ENCODE results near the gene HIGD2A. TPM values are rescaled to one million over a fixed set of nuclear protein-coding genes. Genes with fewer than 3 reads are reported as not detected.
A peak's percentile ranks its signal among the peaks of the same experiment; 100 is the strongest.

HIGD2A gene
- total RNA-seq, 1 donor from 2014 or later: 108 TPM

DNA sequence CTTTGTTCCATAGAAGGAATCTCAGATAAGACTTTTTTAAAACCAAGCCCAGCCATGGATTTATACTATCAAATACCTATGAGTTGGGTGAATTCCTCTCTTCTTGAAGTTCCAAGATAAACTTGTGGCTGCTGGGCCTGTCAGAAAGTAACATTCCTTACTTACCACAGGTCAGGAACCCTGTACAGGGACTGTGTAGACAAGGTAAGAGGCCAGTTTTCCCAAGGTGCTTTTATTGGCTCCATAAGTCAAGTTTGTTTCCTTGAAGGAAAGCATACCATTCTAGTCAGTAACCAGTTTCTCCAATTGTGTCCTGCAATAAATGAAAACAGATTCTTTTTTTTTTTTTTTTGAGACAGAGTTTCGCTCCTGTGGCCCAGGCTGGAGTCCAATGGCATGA, 36.6 kb downstream of the HIGD2A start:
- Histone ChIP-seq H3K4me1 (ENCODE audit: control insufficient read depth in 3 of 3, insufficient read depth in 3 of 3, low read length in 3 of 3) (no peaks in the 10 kb centered on the region), H3K4me3 (ENCODE audit: low read length in 3 of 3) (no peak overlapping the region), H3K9ac (ENCODE audit: low read depth in 1 of 3, low read length in 3 of 3) (no peak overlapping the region), H3K27ac (ENCODE audit: low read depth, low read length) (no peak overlapping the region), H3K9me3 (ENCODE audit: control insufficient read depth in 3 of 3, low read length in 3 of 3) (no peaks in the 10 kb centered on the region), H3K27me3 (ENCODE audit: control insufficient read depth in 3 of 3, insufficient read depth in 3 of 3, low read length in 3 of 3) (no peaks in the 10 kb centered on the region), H3K36me3 (ENCODE audit: control insufficient read depth in 3 of 3, insufficient read depth in 3 of 3, low read length in 3 of 3) (no peaks in the 10 kb centered on the region)

DNA sequence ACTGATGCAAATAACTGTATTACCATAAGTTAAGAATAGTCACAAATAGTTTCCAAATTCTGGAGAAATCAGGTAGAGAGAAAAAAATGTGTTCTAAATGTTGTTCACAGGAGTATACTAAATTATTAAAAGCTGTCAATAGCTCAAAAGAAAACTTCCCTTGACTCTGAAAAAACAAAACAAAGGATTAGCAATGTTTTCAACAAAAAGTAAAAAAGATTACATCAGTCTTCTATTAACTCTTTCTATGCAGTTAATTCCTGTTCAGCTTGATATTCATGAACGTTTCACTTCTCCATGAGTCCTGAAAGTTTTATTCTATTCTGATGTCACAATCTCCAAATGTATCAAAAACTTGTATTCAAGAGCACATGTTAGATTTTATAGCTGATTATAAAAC, 37.2 kb downstream of the HIGD2A start:
- Histone ChIP-seq H3K36me3 (ENCODE audit: control insufficient read depth in 3 of 3, insufficient read depth in 3 of 3, low read length in 3 of 3) (no peaks in the 10 kb centered on the region), H3K27me3 (ENCODE audit: control insufficient read depth in 3 of 3, insufficient read depth in 3 of 3, low read length in 3 of 3) (no peaks in the 10 kb centered on the region), H3K9me3 (ENCODE audit: control insufficient read depth in 3 of 3, low read length in 3 of 3) (no peaks in the 10 kb centered on the region), H3K27ac (ENCODE audit: low read depth, low read length) (no peak overlapping the region), H3K4me3 (ENCODE audit: low read length in 3 of 3) (no peak overlapping the region), H3K4me1 (ENCODE audit: control insufficient read depth in 3 of 3, insufficient read depth in 3 of 3, low read length in 3 of 3) (no peaks in the 10 kb centered on the region), H3K9ac (ENCODE audit: low read depth in 1 of 3, low read length in 3 of 3) (no peak overlapping the region)

DNA sequence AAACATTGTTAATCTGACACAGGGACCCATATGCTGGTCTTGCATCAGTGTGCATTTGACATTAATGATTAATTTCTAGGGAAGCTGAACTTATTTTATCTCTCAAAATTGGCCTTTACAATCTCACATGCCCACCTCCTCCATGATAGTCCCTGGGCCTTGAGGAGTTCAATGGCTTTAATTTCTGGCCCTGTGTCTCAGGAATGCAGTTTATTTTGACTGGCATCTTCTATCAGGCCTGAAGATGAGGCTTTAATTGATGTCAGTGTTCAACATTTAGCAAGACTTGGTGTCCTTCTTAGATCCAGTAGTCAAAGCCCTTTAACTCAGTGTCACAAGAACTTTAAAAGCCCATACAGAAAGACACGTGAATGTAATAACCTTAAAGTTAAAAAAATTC, 38.3 kb downstream of the HIGD2A start:
- H3K4me3 ChIP-seq (ENCODE audit: low read length in 3 of 3): no peak overlapping the region
- no peaks in the 10 kb centered on the region for H3K27me3 ChIP-seq (ENCODE audit: control insufficient read depth in 3 of 3, insufficient read depth in 3 of 3, low read length in 3 of 3)

DNA sequence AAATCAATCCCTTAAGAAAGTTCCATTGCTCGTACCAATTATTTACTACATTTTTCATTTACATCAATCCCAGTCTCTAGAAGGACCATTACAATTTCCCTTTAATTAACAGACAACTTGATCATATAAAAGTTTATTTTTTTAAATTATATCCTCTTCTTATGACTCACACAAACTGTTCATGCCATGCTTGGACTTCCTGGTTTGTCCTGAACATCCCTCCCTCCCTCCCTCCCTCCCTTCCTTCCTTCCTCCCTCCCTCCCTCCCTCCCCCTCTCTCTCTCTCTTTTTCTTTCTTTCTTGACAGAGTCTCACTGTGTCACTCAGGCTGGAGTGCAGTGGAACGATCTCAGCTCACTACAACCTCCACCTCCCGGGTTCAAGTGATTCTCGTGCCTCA, 39.4 kb downstream of the HIGD2A start:
- Histone ChIP-seq H3K9me3 (ENCODE audit: control insufficient read depth in 3 of 3, low read length in 3 of 3) (no peaks in the 10 kb centered on the region), H3K36me3 (ENCODE audit: control insufficient read depth in 3 of 3, insufficient read depth in 3 of 3, low read length in 3 of 3) (no peaks in the 10 kb centered on the region), H3K4me1 (ENCODE audit: control insufficient read depth in 3 of 3, insufficient read depth in 3 of 3, low read length in 3 of 3) (no peaks in the 10 kb centered on the region), H3K27ac (ENCODE audit: low read depth, low read length) (no peak overlapping the region), H3K4me3 (ENCODE audit: low read length in 3 of 3) (no peak overlapping the region), H3K27me3 (ENCODE audit: control insufficient read depth in 3 of 3, insufficient read depth in 3 of 3, low read length in 3 of 3) (peaks cover 0 to 2% (median 0%) of the 10 kb centered on the region in 3 donors), H3K9ac (ENCODE audit: low read depth in 1 of 3, low read length in 3 of 3) (no peak overlapping the region)

More for the DNA sequence above, 38.3 kb downstream of the HIGD2A start:
- H3K9ac ChIP-seq (ENCODE audit: low read depth in 1 of 3, low read length in 3 of 3): no peak overlapping the region
- H3K4me1 ChIP-seq (ENCODE audit: control insufficient read depth in 3 of 3, insufficient read depth in 3 of 3, low read length in 3 of 3): no peaks in the 10 kb centered on the region
- H3K36me3 ChIP-seq (ENCODE audit: control insufficient read depth in 3 of 3, insufficient read depth in 3 of 3, low read length in 3 of 3): no peaks in the 10 kb centered on the region
- no peaks in the 10 kb centered on the region for H3K9me3 ChIP-seq (ENCODE audit: control insufficient read depth in 3 of 3, low read length in 3 of 3)
- H3K27ac ChIP-seq (ENCODE audit: low read depth, low read length): no peak overlapping the region

DNA sequence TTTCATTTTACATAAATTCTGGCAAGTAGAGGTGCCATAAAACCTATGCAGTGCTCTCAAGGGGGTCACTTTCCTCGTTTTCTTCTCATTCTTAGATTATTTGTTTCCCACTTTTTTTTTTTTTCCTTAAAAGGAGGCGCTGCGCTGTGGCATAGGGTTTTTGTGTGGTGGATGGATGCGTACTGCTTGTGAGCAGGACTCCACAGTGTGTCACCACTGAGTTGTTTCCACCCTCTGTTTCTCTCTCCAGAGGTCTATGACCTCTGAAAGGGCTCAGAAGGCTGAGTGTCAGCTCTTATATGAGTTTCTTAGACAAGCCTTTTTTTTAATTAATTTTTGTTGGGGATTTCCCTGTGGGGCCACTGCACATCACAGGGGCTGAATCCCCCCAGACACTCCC, 41.4 kb downstream of the HIGD2A start:
- Histone ChIP-seq H3K4me1 (ENCODE audit: control insufficient read depth in 3 of 3, insufficient read depth in 3 of 3, low read length in 3 of 3) (no peaks in the 10 kb centered on the region), H3K9ac (ENCODE audit: low read depth in 1 of 3, low read length in 3 of 3) (no peak overlapping the region), H3K9me3 (ENCODE audit: control insufficient read depth in 3 of 3, low read length in 3 of 3) (no peaks in the 10 kb centered on the region), H3K27ac (ENCODE audit: low read depth, low read length) (no peak overlapping the region), H3K36me3 (ENCODE audit: control insufficient read depth in 3 of 3, insufficient read depth in 3 of 3, low read length in 3 of 3) (no peaks in the 10 kb centered on the region), H3K27me3 (ENCODE audit: control insufficient read depth in 3 of 3, insufficient read depth in 3 of 3, low read length in 3 of 3) (peaks cover 0 to 2% (median under 1%) of the 10 kb centered on the region in 3 donors), H3K4me3 (ENCODE audit: low read length in 3 of 3) (no peak overlapping the region)

DNA sequence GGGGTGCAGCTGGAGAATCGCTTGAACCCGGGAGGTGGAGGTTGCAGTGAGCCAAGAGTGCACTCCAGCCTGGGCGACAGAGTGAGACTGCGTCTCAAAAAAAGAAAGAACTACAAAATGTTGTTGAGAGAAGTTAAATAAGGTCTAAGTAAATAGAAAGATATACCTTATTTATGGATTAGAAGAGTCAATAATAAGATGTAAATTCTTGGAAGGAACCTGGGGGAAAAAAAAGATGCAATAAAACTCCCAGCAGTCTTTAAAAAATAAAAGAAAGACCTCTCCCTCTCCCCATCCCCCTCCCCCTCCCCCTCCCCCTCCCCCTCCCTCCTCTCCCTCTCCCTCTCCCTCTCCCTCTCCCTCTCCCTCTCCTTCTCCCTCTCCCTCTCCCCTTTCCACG, 44.2 kb downstream of the HIGD2A start:
- H3K4me3 ChIP-seq (ENCODE audit: low read length in 3 of 3): no peak overlapping the region
- H3K4me1 ChIP-seq (ENCODE audit: control insufficient read depth in 3 of 3, insufficient read depth in 3 of 3, low read length in 3 of 3): no peaks in the 10 kb centered on the region
- no peaks in the 10 kb centered on the region for H3K36me3 ChIP-seq (ENCODE audit: control insufficient read depth in 3 of 3, insufficient read depth in 3 of 3, low read length in 3 of 3)
- no peak overlapping the region for H3K27ac ChIP-seq (ENCODE audit: low read depth, low read length)
- H3K9ac ChIP-seq (ENCODE audit: low read depth in 1 of 3, low read length in 3 of 3): no peak overlapping the region
- no peaks in the 10 kb centered on the region for H3K9me3 ChIP-seq (ENCODE audit: control insufficient read depth in 3 of 3, low read length in 3 of 3)
- peaks cover 0 to 2% (median 2%) of the 10 kb centered on the region in 3 donors for H3K27me3 ChIP-seq (ENCODE audit: control insufficient read depth in 3 of 3, insufficient read depth in 3 of 3, low read length in 3 of 3)

DNA sequence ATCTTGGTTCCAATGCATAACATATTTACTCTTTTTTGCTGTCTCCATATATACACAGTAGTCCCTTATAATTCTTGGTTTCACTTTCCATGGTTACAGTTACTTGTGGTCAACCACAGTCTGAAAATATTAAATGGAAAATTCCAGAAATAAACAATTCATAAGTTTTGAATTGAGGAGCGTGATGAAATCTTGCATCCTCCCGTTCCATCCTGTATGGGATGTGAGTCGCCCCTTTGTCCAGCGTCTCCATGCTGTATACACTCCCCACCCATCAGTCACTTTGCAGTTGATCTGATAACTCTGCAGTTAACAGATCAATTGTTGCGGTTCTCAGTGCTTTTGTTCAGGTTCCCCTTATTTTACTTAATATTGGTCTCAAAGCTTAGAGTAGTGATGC, 48.1 kb downstream of the HIGD2A start:
- H3K4me3 ChIP-seq (ENCODE audit: low read length in 3 of 3): no peak overlapping the region
- no peaks in the 10 kb centered on the region for H3K9me3 ChIP-seq (ENCODE audit: control insufficient read depth in 3 of 3, low read length in 3 of 3)
- H3K36me3 ChIP-seq (ENCODE audit: control insufficient read depth in 3 of 3, insufficient read depth in 3 of 3, low read length in 3 of 3): no peaks in the 10 kb centered on the region
- no peak overlapping the region for H3K9ac ChIP-seq (ENCODE audit: low read depth in 1 of 3, low read length in 3 of 3)
- peaks cover 4 to 10% (median 4%) of the 10 kb centered on the region in 3 donors for H3K27me3 ChIP-seq (ENCODE audit: control insufficient read depth in 3 of 3, insufficient read depth in 3 of 3, low read length in 3 of 3)
- H3K4me1 ChIP-seq (ENCODE audit: control insufficient read depth in 3 of 3, insufficient read depth in 3 of 3, low read length in 3 of 3): no peaks in the 10 kb centered on the region
- no peak overlapping the region for H3K27ac ChIP-seq (ENCODE audit: low read depth, low read length)

GRCh38 chr5:176438959-176439757, 50.6 kb downstream of the HIGD2A start:
- H3K27ac ChIP-seq (ENCODE audit: low read depth, low read length): no peak overlapping the region
- peaks cover 0 to 3% (median 0%) of the 10 kb centered on the region in 3 donors for H3K4me1 ChIP-seq (ENCODE audit: control insufficient read depth in 3 of 3, insufficient read depth in 3 of 3, low read length in 3 of 3)
- H3K36me3 ChIP-seq (ENCODE audit: control insufficient read depth in 3 of 3, insufficient read depth in 3 of 3, low read length in 3 of 3): no peaks in the 10 kb centered on the region
- H3K9ac ChIP-seq (ENCODE audit: low read depth in 1 of 3, low read length in 3 of 3): no peak overlapping the region
- no peak overlapping the region for H3K4me3 ChIP-seq (ENCODE audit: low read length in 3 of 3)
- H3K9me3 ChIP-seq (ENCODE audit: control insufficient read depth in 3 of 3, low read length in 3 of 3): no peaks in the 10 kb centered on the region
- peaks cover 2 to 10% (median 4%) of the 10 kb centered on the region in 3 donors for H3K27me3 ChIP-seq (ENCODE audit: control insufficient read depth in 3 of 3, insufficient read depth in 3 of 3, low read length in 3 of 3)

Small RNA genes lying within 50 kb of the gene (small RNA-seq; reads per million reads assigned to genes)
- gene AC010297.1 (not detected), gene MIR1271 (3.8 reads per million, percentile 89 among the genes with 10 or more reads in this experiment)

Other genes with a start within 250 kb of the HIGD2A start
- gene SIMC1, start 150.3 kb upstream of the HIGD2A start, total RNA-seq: 7.3 TPM
- 28.7 TPM for gene KIAA1191, start 27.0 kb upstream of the HIGD2A start, total RNA-seq
- gene ARL10, start 23.3 kb upstream of the HIGD2A start, total RNA-seq: 9.4 TPM
- gene NOP16, start 153 bp upstream of the HIGD2A start, total RNA-seq: 9.9 TPM
- gene CLTB, start 27.8 kb downstream of the HIGD2A start, total RNA-seq: 44.4 TPM
- gene FAF2, start 59.6 kb downstream of the HIGD2A start, total RNA-seq: 24.0 TPM
- gene RNF44, start 148.7 kb downstream of the HIGD2A start, total RNA-seq: 2.1 TPM
- gene CDHR2, start 160.6 kb downstream of the HIGD2A start, total RNA-seq: not detected
- gene GPRIN1, start 221.4 kb downstream of the HIGD2A start, total RNA-seq: 0.52 TPM
- not detected for gene SNCB, start 241.8 kb downstream of the HIGD2A start, total RNA-seq
- not detected for gene EIF4E1B, start 241.9 kb downstream of the HIGD2A start, total RNA-seq